ENCODE measurements around the gene MAFB. TPM values are rescaled to one million over a fixed set of nuclear protein-coding genes. Genes with fewer than 3 reads are reported as not detected.

MAFB gene
- total and polyA plus RNA-seq, 11 donors: 2.0 to 62.1 (median 7.8) TPM

- Histone ChIP-seq H3K9me3 (no peaks in the 10 kb centered on the region), H3K4me3 (no peak overlapping the region), H3K27ac (no peak overlapping the region), H3K4me1 (peaks cover 0 to 8% (median 3%) of the 10 kb centered on the region in 12 donors), H3K36me3 (no peaks in the 10 kb centered on the region), H3K27me3 (peaks cover 0 to 11% (median 0%) of the 10 kb centered on the region in 9 donors)
- intact Hi-C loops (cut with DNase I): no loop called here
- 58 to 72% (median 64%) methylated on average over 4 of the region's 4 CpGs for WGBS, 4 donors
- no peak for TF ChIP-seq POLR2A (IDR thresholded peaks at IDR 0.05)
- TF ChIP-seq, protein P1, sequence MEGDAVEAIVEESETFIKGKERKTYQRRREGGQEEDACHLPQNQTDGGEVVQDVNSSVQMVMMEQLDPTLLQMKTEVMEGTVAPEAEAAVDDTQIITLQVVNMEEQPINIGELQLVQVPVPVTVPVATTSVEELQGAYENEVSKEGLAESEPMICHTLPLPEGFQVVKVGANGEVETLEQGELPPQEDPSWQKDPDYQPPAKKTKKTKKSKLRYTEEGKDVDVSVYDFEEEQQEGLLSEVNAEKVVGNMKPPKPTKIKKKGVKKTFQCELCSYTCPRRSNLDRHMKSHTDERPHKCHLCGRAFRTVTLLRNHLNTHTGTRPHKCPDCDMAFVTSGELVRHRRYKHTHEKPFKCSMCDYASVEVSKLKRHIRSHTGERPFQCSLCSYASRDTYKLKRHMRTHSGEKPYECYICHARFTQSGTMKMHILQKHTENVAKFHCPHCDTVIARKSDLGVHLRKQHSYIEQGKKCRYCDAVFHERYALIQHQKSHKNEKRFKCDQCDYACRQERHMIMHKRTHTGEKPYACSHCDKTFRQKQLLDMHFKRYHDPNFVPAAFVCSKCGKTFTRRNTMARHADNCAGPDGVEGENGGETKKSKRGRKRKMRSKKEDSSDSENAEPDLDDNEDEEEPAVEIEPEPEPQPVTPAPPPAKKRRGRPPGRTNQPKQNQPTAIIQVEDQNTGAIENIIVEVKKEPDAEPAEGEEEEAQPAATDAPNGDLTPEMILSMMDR (IDR thresholded peaks at IDR 0.05): no peak
- DNase-seq: no peak
- ATAC-seq: no peak
Observed at GRCh38 chr20:40650707-40651106, 38.3 kb downstream of the MAFB start.

DNA sequence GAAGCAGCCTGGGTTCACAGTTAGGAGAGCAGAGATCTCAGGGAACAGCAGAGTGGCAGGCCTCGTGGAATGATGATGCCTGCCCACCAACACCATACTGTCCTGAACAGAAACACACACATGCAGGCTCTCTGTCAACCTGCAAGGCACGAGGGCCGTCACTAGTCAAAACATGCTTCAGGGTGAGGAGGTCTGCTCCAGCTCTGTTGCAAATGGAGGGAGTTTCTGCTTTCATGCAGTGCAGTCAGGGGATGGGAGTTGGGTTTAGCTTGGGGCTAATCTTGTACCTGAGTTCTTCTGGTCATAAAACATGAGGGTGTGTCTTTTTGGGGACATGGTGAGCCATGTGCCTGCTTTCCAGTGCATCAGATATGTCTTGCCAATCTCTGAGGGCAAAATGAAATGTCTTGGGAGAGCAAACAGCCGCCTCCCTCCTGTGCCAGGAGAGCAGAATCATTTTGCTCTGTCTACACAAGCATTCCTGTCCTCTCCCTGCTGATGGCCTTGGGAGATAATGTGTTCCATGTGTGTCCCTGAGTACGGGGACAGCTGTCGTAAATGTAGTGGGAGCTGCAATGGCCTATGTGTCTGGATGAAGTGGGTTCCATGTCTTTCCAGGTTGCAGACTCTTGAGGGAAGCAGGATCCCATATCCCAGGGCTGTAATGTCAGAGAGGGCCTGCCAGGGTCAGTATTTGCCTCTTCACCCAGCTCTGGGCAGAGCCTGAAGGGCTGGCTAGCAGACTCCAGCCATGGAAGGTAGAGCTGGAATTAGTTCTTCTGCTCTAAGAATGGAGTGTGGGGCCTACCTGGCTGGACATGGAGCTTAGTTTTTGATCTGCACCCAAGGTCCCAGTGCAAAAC is 40.6 kb downstream of the MAFB start:
- H3K36me3 ChIP-seq: no peaks in the 10 kb centered on the region
- TF ChIP-seq POLR2A (IDR thresholded peaks at IDR 0.05): no peak
- TF ChIP-seq, protein P1 (IDR thresholded peaks at IDR 0.05): no peak
- no peak for DNase-seq
- intact Hi-C loops (cut with DNase I): no loop called here
- 83 to 93% (median 92%) methylated on average over 5 to 6 of the region's 6 CpGs for WGBS, 4 donors
- H3K4me3 ChIP-seq: no peak overlapping the region
- peaks cover 0 to 8% (median 3%) of the 10 kb centered on the region in 12 donors for H3K4me1 ChIP-seq
- ATAC-seq: no peak
- H3K27ac ChIP-seq: no peak overlapping the region
- H3K9me3 ChIP-seq: no peaks in the 10 kb centered on the region
- H3K27me3 ChIP-seq: peaks cover 0 to 11% (median 0%) of the 10 kb centered on the region in 9 donors

DNA sequence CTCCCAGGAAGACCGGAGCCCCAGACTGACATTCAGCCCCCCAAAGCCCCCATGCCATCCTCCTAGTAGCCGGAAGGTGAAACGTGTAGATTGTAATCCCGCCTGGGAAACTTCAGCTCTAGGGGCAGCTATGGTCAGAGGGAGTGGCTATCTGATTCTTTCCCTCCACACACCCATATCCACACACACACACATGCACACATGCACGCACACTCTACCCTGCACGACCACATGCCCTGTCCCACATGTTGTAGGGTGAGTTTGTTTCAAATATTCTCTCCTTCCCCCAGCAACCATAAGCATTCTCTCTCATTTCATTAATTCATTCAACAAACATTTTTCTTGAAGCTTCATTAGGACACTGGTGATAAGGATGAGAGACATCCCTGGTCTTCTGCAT is 42.2 kb downstream of the MAFB start:
- DNase-seq: no peak
- H3K27me3 ChIP-seq: peaks cover 0 to 11% (median 0%) of the 10 kb centered on the region in 9 donors
- H3K4me1 ChIP-seq: peaks cover 0 to 8% (median 3%) of the 10 kb centered on the region in 12 donors
- TF ChIP-seq, protein P1 (IDR thresholded peaks at IDR 0.05): no peak
- no peak for TF ChIP-seq POLR2A (IDR thresholded peaks at IDR 0.05)
- no peak overlapping the region for H3K4me3 ChIP-seq
- intact Hi-C loops (cut with DNase I): no loop called here
- no peak overlapping the region for H3K27ac ChIP-seq
- 31 to 43% (median 38%) methylated on average over 6 of the region's 6 CpGs for WGBS, 4 donors
- no peaks in the 10 kb centered on the region for H3K36me3 ChIP-seq
- no peak for ATAC-seq
- no peaks in the 10 kb centered on the region for H3K9me3 ChIP-seq

GRCh38 chr20:40646361-40646760 is 42.7 kb downstream of the MAFB start:
- Histone ChIP-seq H3K4me3 (no peak overlapping the region), H3K4me1 (peaks cover 0 to 8% (median 3%) of the 10 kb centered on the region in 12 donors), H3K36me3 (no peaks in the 10 kb centered on the region), H3K9me3 (no peaks in the 10 kb centered on the region), H3K27me3 (peaks cover 0 to 11% (median 0%) of the 10 kb centered on the region in 9 donors), H3K27ac (no peak overlapping the region)
- intact Hi-C loops (cut with DNase I): no loop called here
- DNase-seq (no peak), ATAC-seq (no peak)
- no peak for TF ChIP-seq POLR2A (IDR thresholded peaks at IDR 0.05)
- TF ChIP-seq, protein P1 (IDR thresholded peaks at IDR 0.05): no peak
- WGBS, 4 donors: 15 to 21% (median 17%) methylated on average over 7 to 8 of the region's 8 CpGs
